HG02943 (cell line): ENCODE results near the gene AJUBA.
"Not testable (repeated sequence)": the region's sequence is repeated elsewhere in the genome, so short reads cannot be mapped to it uniquely, and the experiment has no call there.

Experiments
- ATAC-seq: cut with Tn5 transposase; IDR thresholded peaks from one replicate; pipeline ENCODE4 v1.9.1; 2021; ENCODE audit warnings: mild to moderate bottlenecking, low read depth, moderate library complexity; ENCODE audit not compliant: unreplicated experiment

AJUBA gene

DNA sequence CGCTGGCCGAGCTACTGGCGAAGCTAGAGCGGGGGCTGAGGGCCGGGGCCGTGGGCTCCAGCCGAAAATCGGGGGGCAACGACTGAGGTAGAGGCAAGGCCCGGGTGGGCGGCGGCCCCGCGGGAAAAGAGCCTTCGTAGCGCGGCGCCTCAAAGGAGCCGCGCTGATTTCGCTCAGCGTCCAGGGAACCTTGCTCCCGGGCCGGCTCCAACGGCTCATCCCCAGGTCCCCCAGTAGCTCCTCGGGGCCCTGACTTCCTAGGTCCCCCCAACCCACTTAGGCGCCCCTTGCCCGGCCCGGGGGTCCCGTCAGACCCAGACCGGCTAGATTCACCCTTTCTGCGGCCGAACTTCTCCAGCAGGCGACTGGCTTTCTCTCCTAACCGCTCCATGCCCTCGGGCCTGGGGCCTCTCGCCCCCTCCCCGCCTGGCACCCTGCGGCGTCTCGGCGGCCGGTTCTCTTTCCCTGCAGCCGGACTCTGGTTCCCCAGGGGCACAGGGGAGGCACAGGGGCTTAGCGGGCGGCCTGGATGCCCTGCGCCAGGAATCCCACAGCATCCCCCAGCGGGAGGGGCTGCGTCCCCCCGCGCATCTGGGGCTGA lies 375 bp downstream of the AJUBA start:
- no peak for ATAC-seq

GRCh38 chr14:22981090-22981875 lies 1.1 kb downstream of the AJUBA start:
- ATAC-seq: no peak

DNA sequence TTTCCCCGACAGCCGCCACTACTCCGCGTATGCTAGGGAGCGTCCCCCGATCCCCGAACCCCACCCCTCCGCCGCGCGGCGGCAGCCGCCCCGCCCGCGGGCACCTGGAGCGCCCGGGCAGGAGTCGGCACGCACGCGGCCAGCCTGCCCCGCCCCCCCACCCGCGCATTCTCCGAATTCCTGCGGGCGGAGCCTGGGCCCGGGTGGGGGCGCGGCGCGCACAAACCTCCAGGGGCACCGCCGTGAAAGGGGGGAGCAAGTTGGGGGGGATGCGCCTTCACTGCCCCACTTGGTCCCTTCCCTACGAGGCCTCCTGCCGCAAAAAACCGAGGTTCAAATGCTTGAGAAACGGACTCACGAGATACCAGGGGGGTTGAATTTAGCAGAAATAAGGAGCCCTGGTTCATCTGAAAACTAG lies 1.7 kb downstream of the AJUBA start:
- no peak for ATAC-seq

DNA sequence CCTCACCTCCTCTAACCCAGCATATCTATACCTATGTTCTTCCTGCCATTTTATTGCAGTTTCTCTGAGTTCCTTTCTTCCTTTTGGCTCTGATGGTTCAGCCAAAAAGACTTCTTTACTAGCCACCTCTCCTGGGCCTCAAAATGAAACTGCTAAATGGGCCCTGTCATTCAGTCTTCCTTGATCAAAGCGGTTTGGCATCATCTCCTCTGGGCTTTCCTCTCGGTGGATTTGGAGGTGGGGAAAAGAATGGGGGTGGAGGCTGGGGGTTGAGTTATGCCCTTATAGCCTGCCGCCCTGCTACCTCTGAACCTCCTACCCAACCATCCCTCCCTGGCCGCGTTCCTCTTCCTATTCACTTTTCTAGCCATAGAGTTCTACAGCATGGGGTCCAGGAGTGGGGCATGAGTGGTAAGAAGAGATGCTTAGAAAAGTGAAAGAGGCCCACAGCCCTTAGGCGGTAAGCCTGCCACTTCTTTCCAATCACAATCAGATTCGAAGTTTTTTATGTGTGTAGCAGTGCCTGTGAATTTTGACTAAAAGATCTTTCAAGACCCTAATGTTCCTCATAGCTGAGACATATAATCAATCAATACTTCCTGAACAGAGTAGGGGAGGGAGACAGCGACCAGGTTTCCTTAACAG lies 2.5 kb downstream of the AJUBA start:
- no peak for ATAC-seq

DNA sequence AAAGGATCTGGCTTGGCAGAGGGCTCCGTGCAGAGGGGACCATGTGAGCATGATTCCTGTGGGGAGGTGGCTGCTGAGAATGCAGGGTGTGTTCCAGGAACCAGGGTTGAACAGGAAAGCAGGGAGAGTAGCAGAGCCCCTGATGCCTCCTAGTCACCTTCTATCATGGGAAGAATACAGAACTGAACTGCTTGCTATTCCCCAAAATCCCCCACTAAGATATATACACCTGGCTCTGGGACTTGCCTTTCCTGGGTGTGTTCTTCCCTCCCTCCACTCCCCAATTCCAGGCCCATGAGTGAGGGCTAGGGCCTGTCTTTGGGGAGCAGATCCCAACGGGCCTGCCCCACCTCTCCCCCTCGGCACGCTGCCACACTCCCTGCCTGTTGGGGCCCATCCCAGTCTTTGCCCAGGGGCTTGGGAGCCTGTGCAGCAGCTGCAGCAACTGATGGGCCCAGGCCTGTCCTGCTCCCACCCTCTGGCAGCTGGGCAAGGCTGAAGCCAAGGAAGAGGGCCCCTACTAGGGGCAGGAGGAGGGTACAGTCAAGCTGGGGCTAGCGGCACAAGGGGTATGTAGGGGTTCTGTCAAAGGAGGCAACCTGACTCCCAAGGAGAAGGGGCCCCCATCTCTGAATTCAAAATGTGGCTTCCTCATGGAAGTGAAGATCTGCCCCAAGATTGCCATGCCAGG lies 3.2 kb downstream of the AJUBA start:
- ATAC-seq: no peak

DNA sequence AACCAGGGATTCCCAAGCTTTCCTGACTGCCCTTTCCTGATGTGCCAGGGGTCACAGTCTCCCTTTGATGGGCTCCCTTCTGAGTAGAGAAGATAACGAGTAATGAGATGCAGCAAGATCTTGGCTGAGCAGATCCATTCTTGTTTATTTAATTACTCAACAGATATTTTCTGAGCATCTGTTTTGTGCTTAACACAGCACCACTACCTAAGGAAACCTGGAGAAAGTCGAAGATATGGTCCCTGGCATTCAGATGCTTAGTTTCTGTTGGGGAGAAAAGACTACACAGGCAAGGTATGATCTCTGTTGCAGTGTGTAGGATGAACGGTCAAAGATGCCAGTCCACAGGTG lies 3.9 kb downstream of the AJUBA start:
- no peak for ATAC-seq

GRCh38 chr14:22977684-22978486 lies 4.5 kb downstream of the AJUBA start:
- ATAC-seq: no peak

GRCh38 chr14:22977434-22977683 lies 5.0 kb downstream of the AJUBA start:
- ATAC-seq: no peak

- no peak for ATAC-seq
Observed at GRCh38 chr14:22976620-22977433, 5.5 kb downstream of the AJUBA start.

- ATAC-seq: no peak
Observed at GRCh38 chr14:22974530-22975313, 7.6 kb downstream of the AJUBA start.

- no peak for ATAC-seq
Observed at GRCh38 chr14:22973217-22974032, 8.9 kb downstream of the AJUBA start.

DNA sequence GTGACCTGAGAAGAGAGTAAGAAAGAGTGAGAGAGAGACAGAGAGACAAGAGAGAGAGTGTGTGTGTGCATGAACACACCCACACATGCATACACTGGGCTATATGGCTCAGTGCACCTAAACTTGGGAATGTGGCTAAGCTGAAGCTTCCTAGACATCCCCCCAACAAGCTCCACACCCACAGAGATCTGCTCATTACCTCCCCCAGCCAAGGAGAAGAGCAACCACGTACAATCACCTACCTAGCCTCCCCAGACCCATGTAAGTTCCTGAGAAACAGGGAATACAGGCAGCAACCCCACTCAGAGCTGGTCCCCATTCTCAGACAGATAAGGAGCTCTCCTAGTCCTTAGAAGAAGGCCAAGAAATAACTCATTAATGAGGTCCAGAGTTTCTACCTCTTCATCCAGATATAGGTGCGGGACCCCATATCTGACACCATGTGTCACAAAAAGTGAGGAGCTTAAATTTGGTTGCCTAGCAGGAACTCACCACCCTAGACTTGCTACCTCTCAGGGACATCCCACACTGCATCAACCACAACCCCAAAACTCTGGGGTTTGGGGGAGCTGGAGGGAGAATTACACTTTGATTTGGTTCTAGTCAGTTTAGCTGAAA lies 9.9 kb downstream of the AJUBA start:
- no peak for ATAC-seq

GRCh38 chr14:22971152-22971551 lies 11.2 kb downstream of the AJUBA start:
- no peak for ATAC-seq

DNA sequence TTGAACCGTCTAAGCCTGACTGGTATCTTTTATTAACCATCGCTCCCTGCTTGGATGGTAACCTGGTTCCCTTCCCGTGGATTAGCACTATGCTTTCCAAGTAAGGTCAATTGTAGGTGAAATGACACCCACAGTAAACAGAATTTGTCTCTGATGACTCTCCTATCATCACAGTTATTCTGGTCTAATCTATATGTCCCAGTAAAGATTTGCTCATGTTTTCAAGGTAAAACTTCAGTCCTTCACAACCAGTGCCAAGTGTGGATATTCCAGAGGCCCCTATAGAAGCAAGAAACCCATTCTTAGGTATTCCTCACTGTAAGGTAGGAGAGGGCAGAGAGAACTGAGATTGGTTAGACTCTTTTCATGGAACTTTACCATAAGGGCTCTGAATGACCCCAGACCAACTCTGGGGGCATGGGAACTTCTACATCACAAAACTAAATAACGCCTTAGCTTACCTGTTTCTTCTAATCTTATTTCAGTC lies 15.5 kb downstream of the AJUBA start:
- ATAC-seq: no peak

DNA sequence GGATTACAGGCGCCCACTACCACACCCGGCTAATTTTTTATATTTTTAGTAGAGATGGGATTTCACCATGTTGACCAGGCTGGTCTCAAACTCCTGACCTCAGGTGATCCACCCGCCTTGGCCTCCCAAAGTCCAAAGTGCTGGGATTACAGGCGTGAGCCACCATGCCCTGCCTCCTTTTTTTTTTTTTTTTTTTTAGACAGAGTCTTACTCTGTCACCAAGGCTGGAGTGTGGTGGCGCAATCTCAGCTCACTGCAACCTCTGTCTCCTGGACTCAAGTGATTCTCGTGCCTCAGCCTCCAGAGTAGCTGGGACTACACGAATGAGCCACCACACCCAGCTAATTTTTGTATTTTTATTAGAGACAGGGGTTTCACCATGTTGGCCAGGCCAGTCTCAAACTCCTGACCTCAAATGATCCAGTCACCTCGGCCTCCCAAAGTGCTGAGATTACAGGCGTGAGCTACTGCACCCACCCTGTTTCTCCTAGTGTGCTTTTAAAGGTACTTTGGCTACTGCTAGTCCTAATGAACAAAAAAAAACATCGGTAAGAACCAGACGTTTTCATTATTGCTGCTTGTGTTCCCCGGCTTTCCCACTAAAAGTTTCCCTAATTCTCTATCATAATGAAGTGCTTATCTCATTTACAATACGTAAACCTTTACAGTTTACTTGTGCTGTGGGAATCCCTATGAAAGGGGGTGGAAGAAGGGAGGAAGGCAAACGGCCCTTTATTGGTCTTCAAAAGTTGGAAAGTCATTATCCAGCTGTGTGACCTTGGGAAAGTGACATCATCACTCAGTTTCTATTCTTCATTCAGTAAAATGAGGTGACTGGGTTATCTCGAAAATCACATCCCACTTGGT lies 16.2 kb downstream of the AJUBA start:
- ATAC-seq: not testable (repeated sequence)

DNA sequence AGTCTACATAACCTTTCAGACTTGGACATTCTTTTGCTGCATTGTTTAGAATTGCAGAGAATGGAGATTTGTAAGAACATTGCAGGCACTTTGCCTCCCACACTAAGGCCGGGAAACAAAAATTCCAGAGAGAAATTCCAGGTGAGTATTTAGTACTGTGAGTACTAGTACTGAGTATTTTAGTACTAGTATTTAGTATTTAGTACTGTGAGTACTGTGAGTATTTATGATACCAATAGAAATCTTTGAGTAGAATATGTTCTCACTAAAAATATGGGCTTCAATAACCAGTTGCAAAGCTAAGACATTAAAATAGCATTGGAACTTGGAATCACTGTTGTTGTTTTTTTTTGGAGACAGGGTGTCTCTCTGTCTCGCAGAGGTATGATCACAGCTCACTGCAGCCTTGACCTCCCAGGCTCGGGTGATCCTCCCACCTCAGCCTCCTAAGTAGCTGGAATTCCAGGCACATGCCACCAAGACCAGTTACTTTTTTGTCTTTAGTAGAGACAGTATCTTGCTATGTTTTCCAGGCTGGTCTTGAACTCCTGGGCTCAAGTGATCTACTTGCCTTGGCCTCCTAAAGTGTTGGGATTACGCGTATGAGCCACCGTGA lies 20.2 kb downstream of the AJUBA start:
- ATAC-seq: no peak
